Retinal pigment epithelial cell (primary cell): Measurements from ENCODE around the gene ATP5F1C.

Source experiments
- DNase-seq: peaks from one replicate; pipeline ENCODE4 v3.0.0-alpha.2; 2010; ENCODE audit warnings: low read depth
- H3K4me3 ChIP-seq: 2 replicates; pipeline ENCODE4 v1.5.1; 2011; ENCODE audit warnings: mild to moderate bottlenecking, low read length, control low read depth, moderate library complexity
- CTCF ChIP-seq: conservative IDR thresholded peaks from 2 replicates; pipeline ENCODE4 v1.5.1; 2011; ENCODE audit warnings: low read depth, low read length, control low read depth, inconsistent platforms

Gene ATP5F1C

GRCh38 chr10:7794251-7795026 lies 6.5 kb downstream of the ATP5F1C start:
- no peak for TF ChIP-seq CTCF
- DNase-seq, result no peak
- H3K4me3 ChIP-seq, result no peak overlapping the region

- peak; percentile 55 for DNase-seq
- no peak overlapping the region for H3K4me3 ChIP-seq
- TF ChIP-seq CTCF, result no peak
These were observed 7.6 kb downstream of the ATP5F1C start for GRCh38 chr10:7795605-7796004.

- TF ChIP-seq CTCF, result no peak
- no peak overlapping the region for H3K4me3 ChIP-seq
These were observed 9.6 kb downstream of the ATP5F1C start for GRCh38 chr10:7797582-7797981.

GRCh38 chr10:7802606-7803005 lies 14.6 kb downstream of the ATP5F1C start:
- DNase-seq, result no peak
- TF ChIP-seq CTCF, result no peak
- no peak overlapping the region for H3K4me3 ChIP-seq

More at GRCh38 chr10:7797582-7797981, 9.6 kb downstream of the ATP5F1C start:
- peak; percentile 85 for DNase-seq

- no peak for TF ChIP-seq CTCF
- H3K4me3 ChIP-seq, result no peak overlapping the region
- no peak for DNase-seq
These were observed 16.2 kb downstream of the ATP5F1C start for GRCh38 chr10:7804216-7804615.

GRCh38 chr10:7804741-7805140 lies 16.8 kb downstream of the ATP5F1C start:
- no peak for TF ChIP-seq CTCF
- H3K4me3 ChIP-seq, result no peak overlapping the region
- no peak for DNase-seq

GRCh38 chr10:7808686-7809267 lies 20.8 kb downstream of the ATP5F1C start:
- no peak overlapping the region for H3K4me3 ChIP-seq
- no peak for DNase-seq
- no peak for TF ChIP-seq CTCF
